Fibroblast of villous mesenchyme (primary cell): ENCODE data around the gene PLAC8. TPM values are rescaled to one million over a fixed set of nuclear protein-coding genes. Genes with fewer than 3 reads are reported as not detected.

Experiments used
- DNase-seq: peaks from one replicate; pipeline ENCODE4 v3.0.0-alpha.2; 2010; ENCODE audit warnings: low read depth
- H3K4me3 ChIP-seq: 2 replicates; pipeline ENCODE4 v1.5.1; 2011; ENCODE audit warnings: low read depth, mild to moderate bottlenecking, low read length
- CTCF ChIP-seq: IDR thresholded peaks from 2 replicates; pipeline ENCODE4 v1.5.1; 2012; ENCODE audit warnings: low read depth, mild to moderate bottlenecking, low read length; ENCODE audit not compliant: insufficient read depth
- total RNA-seq: library from RNA; depleted of rRNA; stranded (reverse); fragments of >200 nt; gene quantifications from 2 replicates; pipeline ENCODE4 v1.2.3, GENCODE V29; 2012

PLAC8 gene
- total RNA-seq, result 1.3 TPM in 1 of 2 replicates, not detected in the other

GRCh38 chr4:83114576-83114975 is at the start of gene PLAC8:
PLAC8 (minus strand) TSS chr4:83114729; CDS start chr4:83107921, 6,808 bp downstream.
- no peak for TF ChIP-seq CTCF
- no peak within 1 kb of the TSS for H3K4me3 ChIP-seq
- peak; percentile 16 for DNase-seq

GRCh38 chr4:83153417-83153816 is 38.9 kb upstream of the PLAC8 start:
- no peak for DNase-seq
- TF ChIP-seq CTCF, result no peak

GRCh38 chr4:83152746-83153145 is 38.2 kb upstream of the PLAC8 start:
- TF ChIP-seq CTCF, result no peak
- no peak overlapping the region for H3K4me3 ChIP-seq
- DNase-seq, result no peak

More at GRCh38 chr4:83153417-83153816, 38.9 kb upstream of the PLAC8 start:
- H3K4me3 ChIP-seq, result no peak overlapping the region

- TF ChIP-seq CTCF, result no peak
- no peak for DNase-seq
- no peak overlapping the region for H3K4me3 ChIP-seq
Measured at GRCh38 chr4:83151651-83152050, 37.1 kb upstream of the PLAC8 start.

- no peak for TF ChIP-seq CTCF
- H3K4me3 ChIP-seq, result no peak overlapping the region
- DNase-seq, result no peak
Measured at GRCh38 chr4:83150653-83151330, 36.3 kb upstream of the PLAC8 start.

GRCh38 chr4:83149865-83150652 is 35.5 kb upstream of the PLAC8 start:
- H3K4me3 ChIP-seq, result no peak overlapping the region
- no peak for DNase-seq
- no peak for TF ChIP-seq CTCF
